Inflammatory macrophage (primary cell): ENCODE results near the gene RFTN1.
A peak's percentile ranks its signal among the peaks of the same experiment; 100 is the strongest.

Source experiments
- DNase-seq, 2 donors: peaks; one replicate each; pipeline ENCODE4 v3.0.0-alpha.2; 2020 to 2022

RFTN1 gene

GRCh38 chr3:16350597-16351318 lies 162.7 kb downstream of the RFTN1 start:
- no peak for DNase-seq

DNA sequence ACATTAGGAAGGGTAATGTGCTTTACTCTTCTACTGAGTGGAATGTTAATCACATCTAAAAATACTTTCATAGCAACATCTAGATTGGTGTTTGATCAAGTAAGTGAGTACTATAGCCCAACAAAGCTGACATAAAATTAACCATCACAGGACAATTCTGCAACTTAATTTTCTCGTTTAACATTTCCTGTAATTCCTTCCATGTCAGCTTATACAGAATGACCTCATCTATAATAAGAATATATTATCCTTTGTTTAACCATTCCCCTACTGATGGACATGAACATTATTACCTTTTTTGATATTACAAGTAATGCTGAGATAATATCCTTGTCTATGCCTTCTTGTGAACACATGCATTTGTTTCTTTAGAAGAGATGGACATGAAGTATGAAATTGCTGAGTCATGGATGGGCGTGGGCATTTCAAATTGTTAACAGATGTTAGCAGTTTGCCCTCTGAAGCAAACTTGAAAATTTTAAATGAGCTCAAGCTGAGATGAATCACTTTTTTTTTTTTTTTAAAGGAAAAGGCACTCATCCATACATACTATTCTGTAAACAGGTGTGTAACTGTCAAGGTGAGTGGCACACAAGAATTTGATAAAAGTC lies 163.4 kb downstream of the RFTN1 start:
- no peak for DNase-seq

GRCh38 chr3:16347548-16347947 lies 166.0 kb downstream of the RFTN1 start:
- DNase-seq = no peak

GRCh38 chr3:16346413-16347081 lies 167.0 kb downstream of the RFTN1 start:
- no peak for DNase-seq

GRCh38 chr3:16343101-16343500 lies 170.4 kb downstream of the RFTN1 start:
- DNase-seq = no peak

- peak; percentile 86 to 92 for DNase-seq
Observed at GRCh38 chr3:16338999-16339398, 174.5 kb downstream of the RFTN1 start.

DNA sequence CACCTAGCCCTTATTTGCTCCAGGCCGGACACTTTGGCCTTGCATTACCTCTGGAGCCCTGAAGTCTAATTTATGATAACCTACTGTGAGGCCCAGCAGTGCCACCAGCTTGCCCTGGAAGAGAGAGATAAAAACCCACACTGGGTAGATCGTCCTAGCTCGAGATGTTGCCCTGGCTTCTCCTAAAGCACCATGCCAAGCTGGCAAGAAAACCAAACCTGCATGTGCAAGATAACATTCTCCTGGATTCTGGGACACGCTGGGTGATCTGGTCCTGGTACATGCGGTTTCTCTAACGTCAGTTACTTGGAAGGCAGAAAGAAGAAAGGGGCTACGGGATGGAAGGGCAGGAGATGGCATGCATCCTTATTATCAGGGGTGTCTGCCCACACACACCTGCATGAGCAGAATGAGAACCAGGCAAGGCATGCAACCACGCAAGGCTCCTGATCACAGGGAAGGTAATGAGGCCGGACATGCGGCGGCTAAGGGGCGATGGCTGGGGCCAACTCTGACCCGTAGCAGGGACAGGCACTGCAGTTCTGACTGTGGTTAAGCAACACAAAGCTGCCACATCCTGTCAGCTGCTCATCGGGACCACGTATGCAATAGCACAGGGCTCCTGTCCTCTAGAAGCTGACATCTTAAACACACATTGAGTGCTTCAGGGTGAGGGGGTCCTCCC lies 175.5 kb downstream of the RFTN1 start:
- DNase-seq = peak; percentile 29 to 48

DNA sequence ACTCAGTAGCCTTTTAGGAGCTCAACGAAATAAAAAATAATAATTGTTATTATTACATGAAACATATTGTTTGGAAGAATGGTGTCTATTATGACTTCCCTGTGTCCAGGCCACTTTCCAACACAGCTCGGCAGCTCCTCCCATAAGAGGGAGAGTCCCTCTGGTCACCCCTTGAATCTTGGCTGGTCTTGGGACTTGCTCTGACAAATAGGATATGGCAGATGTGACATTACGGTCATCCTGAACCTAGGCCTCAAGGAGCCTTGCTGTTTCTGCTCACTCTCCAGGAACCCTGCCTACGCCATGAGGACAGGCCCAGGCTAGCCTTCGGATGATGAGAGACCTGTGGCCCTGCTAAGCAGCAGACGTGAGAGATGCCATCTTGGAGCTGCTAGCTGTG lies 176.7 kb downstream of the RFTN1 start:
- no peak for DNase-seq

DNA sequence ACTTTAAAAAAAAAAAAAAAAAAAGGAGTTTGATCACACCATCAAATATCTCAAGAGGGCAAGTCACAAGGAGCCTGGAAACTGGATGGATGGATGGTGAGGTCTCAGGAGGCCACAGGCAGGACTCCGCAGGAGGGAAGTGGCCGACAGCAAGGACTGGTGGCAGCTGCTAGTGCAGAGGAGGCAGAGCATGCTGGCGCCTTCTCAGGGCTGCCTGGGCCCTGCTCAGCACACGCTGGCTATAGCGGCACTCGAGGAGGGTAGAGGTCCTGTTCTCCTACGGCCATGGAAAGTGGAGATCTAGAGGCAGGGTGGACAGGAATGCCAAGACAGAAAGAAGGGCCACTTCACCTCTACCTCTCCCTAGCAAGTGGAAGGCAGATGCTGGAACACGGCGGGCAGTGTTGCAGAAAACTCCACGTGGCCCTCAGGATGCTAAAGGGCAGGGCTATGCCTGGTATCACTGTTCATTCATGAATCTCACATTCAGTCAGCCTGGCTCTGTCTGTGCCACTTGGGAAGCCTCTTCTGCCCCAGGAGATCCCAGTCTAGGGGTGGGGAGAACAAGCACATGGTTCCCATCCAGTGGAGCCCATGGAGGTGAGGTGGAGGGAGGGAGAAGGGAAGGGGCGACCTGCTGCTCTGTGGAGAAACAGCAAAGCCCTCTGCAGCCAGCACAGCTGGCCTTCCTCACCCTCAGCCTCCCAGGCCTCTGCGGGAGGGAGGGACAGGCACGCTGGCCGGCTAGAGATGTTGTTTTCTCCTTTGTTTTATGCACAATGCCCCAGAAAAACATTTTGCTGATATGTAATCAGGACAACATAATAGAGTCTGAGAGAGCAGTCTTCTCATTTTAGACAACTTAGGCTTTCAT lies 177.5 kb downstream of the RFTN1 start:
- DNase-seq = no peak

- DNase-seq = no peak
Observed at GRCh38 chr3:16335333-16335732, 178.2 kb downstream of the RFTN1 start.

- DNase-seq = no peak
Observed at GRCh38 chr3:16334909-16335308, 178.6 kb downstream of the RFTN1 start.

GRCh38 chr3:16332904-16333426 lies 180.5 kb downstream of the RFTN1 start:
- DNase-seq = no peak

DNA sequence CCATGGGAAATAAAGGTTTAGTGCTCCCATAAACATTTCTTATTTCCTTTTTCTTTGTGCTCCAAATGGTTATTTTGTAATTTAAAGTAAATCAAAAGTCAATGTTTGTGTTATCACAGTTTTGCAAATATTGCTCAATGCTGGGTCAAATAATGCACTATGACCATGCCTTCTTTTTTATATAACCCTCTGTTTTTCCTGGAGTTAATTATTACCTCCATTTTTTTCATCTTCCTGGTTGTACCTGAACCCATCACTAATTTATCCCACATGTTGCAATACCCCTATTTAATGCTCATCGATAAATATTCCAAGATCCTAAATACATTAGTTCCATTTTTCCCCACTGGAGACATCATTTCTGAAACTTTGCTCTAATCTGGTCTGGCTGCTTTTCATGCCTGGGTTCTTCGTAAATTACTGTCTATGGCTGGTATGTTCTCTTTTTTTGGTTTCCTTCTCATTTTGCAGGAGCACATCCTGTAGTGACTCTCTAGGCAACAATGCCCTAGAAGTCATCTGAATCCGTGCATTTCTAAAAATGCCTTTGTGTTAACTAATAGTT lies 182.1 kb downstream of the RFTN1 start:
- no peak for DNase-seq

GRCh38 chr3:16330351-16330750 lies 183.1 kb downstream of the RFTN1 start:
- DNase-seq = no peak

DNA sequence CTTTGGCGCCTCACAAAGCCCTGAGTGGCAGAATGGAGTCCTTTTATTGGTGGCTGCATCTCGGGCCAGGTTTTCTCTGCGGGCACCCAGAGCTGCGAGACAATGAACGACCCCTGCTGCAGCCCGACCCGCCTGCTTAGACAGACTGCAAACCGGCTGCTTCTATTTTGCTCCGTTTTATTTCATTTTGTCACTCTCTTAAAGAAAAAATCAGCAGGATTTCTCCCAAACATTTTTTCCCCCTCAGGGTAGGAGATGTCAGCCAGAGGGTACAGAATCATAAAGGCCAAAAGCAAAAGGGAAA lies 183.7 kb downstream of the RFTN1 start:
- no peak for DNase-seq

DNA sequence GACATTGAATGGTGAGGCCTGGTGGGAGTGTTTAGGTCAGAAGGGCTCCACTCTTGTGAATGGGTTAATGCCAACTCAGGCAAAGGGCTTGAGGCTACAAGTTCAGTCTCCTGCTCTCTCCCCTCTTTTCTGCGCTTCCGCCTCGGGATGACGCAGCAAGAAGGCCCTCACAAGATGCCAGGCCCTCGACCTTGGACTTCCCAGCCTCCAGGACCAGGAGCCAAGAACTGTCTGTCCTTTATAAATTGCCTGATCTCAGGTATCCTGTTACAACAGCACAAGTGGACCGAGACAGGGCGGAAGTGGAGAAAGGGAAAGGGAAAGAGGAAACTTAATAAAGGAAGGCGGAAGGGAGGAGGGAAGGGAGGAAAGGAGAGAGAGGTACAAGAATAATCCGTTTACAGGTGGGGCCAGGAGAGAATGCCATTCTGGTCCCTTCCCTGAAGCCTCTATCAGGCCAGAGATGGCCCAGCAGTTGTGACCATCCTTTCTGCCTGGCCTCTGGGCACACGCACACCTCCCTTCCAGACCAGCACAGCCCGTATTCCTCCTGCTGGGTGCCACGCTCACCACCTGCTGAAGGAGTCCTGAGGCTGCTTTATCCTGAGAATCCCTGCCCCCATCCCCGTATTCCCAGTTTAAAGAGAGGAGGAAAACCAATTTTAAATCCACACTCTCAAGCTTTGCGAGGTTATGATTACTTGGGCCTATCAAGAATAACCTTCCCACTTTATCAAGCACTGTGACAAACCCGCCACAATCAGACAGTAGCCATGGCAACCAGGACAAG lies 184.3 kb downstream of the RFTN1 start:
- no peak for DNase-seq

DNA sequence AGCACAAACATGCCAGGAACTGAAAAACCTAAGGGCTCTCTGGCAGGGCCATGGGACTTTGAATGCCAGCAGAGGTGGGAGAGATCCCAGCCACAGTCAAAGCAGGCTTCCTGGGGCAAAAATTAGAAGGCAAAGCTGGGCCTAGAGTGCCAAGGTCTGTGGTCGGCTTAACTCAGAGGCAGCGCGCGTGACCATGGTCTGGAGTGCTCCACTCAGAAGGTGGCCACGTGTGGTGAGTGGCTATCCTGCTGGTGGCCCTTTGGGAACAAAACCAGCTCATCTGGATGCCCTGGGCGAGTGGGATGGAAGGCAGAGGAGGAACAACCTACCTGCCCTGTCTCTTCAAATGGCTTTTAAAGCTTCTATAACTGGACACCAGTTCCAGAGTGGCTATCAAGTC lies 185.4 kb downstream of the RFTN1 start:
- no peak for DNase-seq

GRCh38 chr3:16326724-16327349 lies 186.7 kb downstream of the RFTN1 start:
- no peak for DNase-seq

GRCh38 chr3:16325850-16326249 lies 187.6 kb downstream of the RFTN1 start:
- DNase-seq = no peak

DNA sequence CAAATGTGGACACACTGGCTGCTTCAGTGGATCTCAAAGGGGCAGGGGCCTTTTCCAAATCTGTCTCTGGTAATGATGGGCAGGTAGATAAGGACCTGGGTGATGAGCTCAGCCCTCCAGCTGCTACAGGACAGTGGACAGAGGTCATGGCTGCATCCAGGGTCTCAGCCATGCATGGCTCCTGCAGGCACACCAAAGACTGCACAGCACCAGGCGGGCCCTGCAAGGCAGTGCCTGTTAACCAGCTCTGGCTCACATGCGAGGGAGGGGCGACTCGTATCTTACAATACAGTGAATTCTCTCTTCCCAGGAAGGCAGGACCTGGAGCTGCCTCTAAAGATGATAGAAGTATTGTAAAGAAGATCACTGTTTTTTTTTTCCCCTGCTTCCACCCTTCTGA lies 189.8 kb downstream of the RFTN1 start:
- DNase-seq = no peak

- DNase-seq = no peak
Observed at GRCh38 chr3:16322189-16322588, 191.3 kb downstream of the RFTN1 start.
